Gastrocnemius medialis (tissue), 4 donors: ENCODE data around the gene CUL1.

ENCODE experiments used
- POLR2A ChIP-seq, 2 donors: fragments of 450-650 bp; IDR thresholded peaks; one replicate each; pipeline ENCODE4 v1.6.1; 2017; ENCODE audit warnings: antibody characterized with exemption in 2 of 2, mild to moderate bottlenecking in 2 of 2, moderate library complexity in 2 of 2
- TF ChIP-seq, protein P1 (sequence below), 5 experiments: fragments of 450-650 bp in 3 of 5; fragments of 200-600 bp in 2 of 5; sonication (generic) in 2 of 5; IDR thresholded peaks in 4 of 5; conservative IDR thresholded peaks in 1 of 5; 1 replicate in 4 of 5; 2 replicates in 1 of 5; pipeline ENCODE4 v1.5.1; 2016 to 2019; ENCODE audit warnings: antibody characterized with exemption in 5 of 5, mild to moderate bottlenecking in 3 of 5, moderate library complexity in 3 of 5

DNA sequence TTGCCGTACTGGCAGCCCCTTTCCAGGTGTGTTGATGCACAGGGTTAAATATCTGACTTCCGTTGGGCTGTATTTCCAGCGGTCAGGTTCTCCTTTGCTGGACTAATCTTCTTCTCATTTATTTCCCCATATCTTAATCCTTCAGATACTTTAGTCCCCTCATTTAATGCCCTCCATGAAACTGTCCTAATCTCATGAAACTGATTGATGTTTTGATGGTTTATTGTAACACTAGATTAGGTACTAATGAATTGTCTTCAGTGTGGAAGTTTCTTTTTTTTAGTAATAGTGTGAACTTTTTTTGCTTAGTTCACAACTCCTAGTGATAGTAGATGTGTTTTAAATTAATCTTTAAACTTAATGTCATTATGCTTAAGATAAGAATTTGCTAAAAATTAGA is 6.3 kb downstream of the CUL1 start:
- TF ChIP-seq, protein P1, sequence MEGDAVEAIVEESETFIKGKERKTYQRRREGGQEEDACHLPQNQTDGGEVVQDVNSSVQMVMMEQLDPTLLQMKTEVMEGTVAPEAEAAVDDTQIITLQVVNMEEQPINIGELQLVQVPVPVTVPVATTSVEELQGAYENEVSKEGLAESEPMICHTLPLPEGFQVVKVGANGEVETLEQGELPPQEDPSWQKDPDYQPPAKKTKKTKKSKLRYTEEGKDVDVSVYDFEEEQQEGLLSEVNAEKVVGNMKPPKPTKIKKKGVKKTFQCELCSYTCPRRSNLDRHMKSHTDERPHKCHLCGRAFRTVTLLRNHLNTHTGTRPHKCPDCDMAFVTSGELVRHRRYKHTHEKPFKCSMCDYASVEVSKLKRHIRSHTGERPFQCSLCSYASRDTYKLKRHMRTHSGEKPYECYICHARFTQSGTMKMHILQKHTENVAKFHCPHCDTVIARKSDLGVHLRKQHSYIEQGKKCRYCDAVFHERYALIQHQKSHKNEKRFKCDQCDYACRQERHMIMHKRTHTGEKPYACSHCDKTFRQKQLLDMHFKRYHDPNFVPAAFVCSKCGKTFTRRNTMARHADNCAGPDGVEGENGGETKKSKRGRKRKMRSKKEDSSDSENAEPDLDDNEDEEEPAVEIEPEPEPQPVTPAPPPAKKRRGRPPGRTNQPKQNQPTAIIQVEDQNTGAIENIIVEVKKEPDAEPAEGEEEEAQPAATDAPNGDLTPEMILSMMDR (IDR thresholded peaks at IDR 0.05 in 4 of 5, conservative IDR thresholded peaks at IDR 0.05 in 1 of 5): no peak
- no peak for TF ChIP-seq POLR2A (IDR thresholded peaks at IDR 0.05)
